Astrocyte of the spinal cord (primary cell): ENCODE results near the gene TEX51.

ENCODE experiments used
- DNase-seq: peaks from one replicate; pipeline ENCODE4 v3.0.0; 2011; ENCODE audit warnings: low read depth, low spot score
- H3K4me3 ChIP-seq: 2 replicates; pipeline ENCODE4 v1.5.1; 2011; ENCODE audit warnings: low read depth, mild to moderate bottlenecking, low read length, moderate library complexity
- CTCF ChIP-seq: IDR thresholded peaks from 2 replicates; pipeline ENCODE4 v1.5.1; 2012; ENCODE audit warnings: low read depth, mild to moderate bottlenecking, low read length, inconsistent platforms
- in situ Hi-C: cut with HindIII; loops from 2 replicates; pipeline ENCODE4 v1.10.0; 2017; ENCODE audit warnings: low sequenced_read_pairs

The TEX51 gene

GRCh38 chr2:126940331-126940730, 41.6 kb downstream of the TEX51 start:
- DNase-seq: no peak
- no peak for TF ChIP-seq CTCF
- no peak overlapping the region for H3K4me3 ChIP-seq
- in situ Hi-C loops: no loop called here

- no peak overlapping the region for H3K4me3 ChIP-seq
- in situ Hi-C loops: no loop called here
- DNase-seq: no peak
- TF ChIP-seq CTCF: no peak
Observed at GRCh38 chr2:126942427-126943203, 43.9 kb downstream of the TEX51 start.

GRCh38 chr2:126943612-126944348, 45.1 kb downstream of the TEX51 start:
- no peak for TF ChIP-seq CTCF
- H3K4me3 ChIP-seq: no peak overlapping the region
- in situ Hi-C loops: no loop called here
- DNase-seq: no peak

- H3K4me3 ChIP-seq: no peak overlapping the region
- DNase-seq: no peak
- in situ Hi-C loops: no loop called here
- no peak for TF ChIP-seq CTCF
Observed at GRCh38 chr2:126945118-126945517, 46.4 kb downstream of the TEX51 start.

- in situ Hi-C loops: no loop called here
- H3K4me3 ChIP-seq: no peak overlapping the region
- no peak for TF ChIP-seq CTCF
- no peak for DNase-seq
Observed at GRCh38 chr2:126946318-126947102, 47.8 kb downstream of the TEX51 start.

GRCh38 chr2:126947103-126947429, 48.4 kb downstream of the TEX51 start:
- no peak overlapping the region for H3K4me3 ChIP-seq
- DNase-seq: no peak
- no peak for TF ChIP-seq CTCF
- in situ Hi-C loops: no loop called here
